Suprapubic skin (tissue), 4 donors: ENCODE results near the gene STUM. TPM values are rescaled to one million over a fixed set of nuclear protein-coding genes. Genes with fewer than 3 reads are reported as not detected.
A peak's percentile ranks its signal among the peaks of the same experiment; 100 is the strongest.
"Not testable (repeated sequence)": the region's sequence is repeated elsewhere in the genome, so short reads cannot be mapped to it uniquely, and the experiment has no call there.

Source experiments
- DNase-seq, 2 donors: peaks; one replicate each; pipeline ENCODE4 v3.0.0-alpha.2; 2019; ENCODE audit warnings: low spot score in 2 of 2
- H3K27ac ChIP-seq: fragments of 200-600 bp; sonication (generic); one replicate; pipeline ENCODE4 v1.5.1; 2019
- H3K27me3 ChIP-seq: fragments of 200-600 bp; sonication (generic); one replicate; pipeline ENCODE4 v1.5.1; 2019
- H3K36me3 ChIP-seq: fragments of 200-600 bp; sonication (generic); one replicate; pipeline ENCODE4 v1.5.1; 2019
- H3K4me1 ChIP-seq: fragments of 200-600 bp; sonication (generic); one replicate; pipeline ENCODE4 v1.5.1; 2019
- H3K4me3 ChIP-seq: fragments of 200-600 bp; sonication (generic); one replicate; pipeline ENCODE4 v1.5.1; 2019; ENCODE audit warnings: mild to moderate bottlenecking
- H3K9me3 ChIP-seq: fragments of 200-600 bp; sonication (generic); one replicate; pipeline ENCODE4 v1.5.1; 2019
- CTCF ChIP-seq, 2 donors: fragments of 200-600 bp in 1 of 2; fragments of 450-650 bp in 1 of 2; sonication (generic) in 1 of 2; IDR thresholded peaks; one replicate each; pipeline ENCODE4 v1.5.1; 2016 to 2019; ENCODE audit warnings: antibody characterized with exemption in 2 of 2, mild to moderate bottlenecking in 1 of 2, moderate library complexity in 1 of 2
- EP300 ChIP-seq: sonication (generic); formaldehyde crosslinking; IDR thresholded peaks from one replicate; pipeline ENCODE4 v1.6.1; 2017; ENCODE audit warnings: antibody characterized with exemption
- POLR2A ChIP-seq, 2 donors: fragments of 450-650 bp; IDR thresholded peaks; one replicate each; pipeline ENCODE4 v1.6.1; 2017; ENCODE audit warnings: antibody characterized with exemption in 2 of 2, mild to moderate bottlenecking in 2 of 2, moderate library complexity in 2 of 2
- POLR2AphosphoS5 ChIP-seq, 3 donors: sonication (generic); formaldehyde crosslinking; IDR thresholded peaks; one replicate each; pipeline ENCODE4 v1.6.1; 2017; ENCODE audit warnings: antibody characterized with exemption in 3 of 3
- WGBS: methylation state at CpG from one replicate; pipeline ENCODE4 v1.1.5; 2018; 5-methylcytosine and 5-hydroxymethylcytosine counted together
- total RNA-seq, 4 donors: library from RNA; depleted of rRNA; stranded (reverse); fragments of >200 nt; gene quantifications; one replicate each; pipeline ENCODE4 v1.1.0, GENCODE V29; 2016

Gene STUM
- total RNA-seq, 4 donors from 2014 or later, result 1.6 to 5.9 (median 2.0) TPM

- no peak for TF ChIP-seq CTCF (IDR thresholded peaks at IDR 0.05)
- TF ChIP-seq POLR2AphosphoS5 (IDR thresholded peaks at IDR 0.05), result no peak
- TF ChIP-seq POLR2A (IDR thresholded peaks at IDR 0.05), result no peak
- WGBS, result 88% methylated on average over 1 of the region's 1 CpG
- DNase-seq, result no peak
- H3K36me3 ChIP-seq, result peaks cover 35% of the 10 kb centered on the region
- H3K4me3 ChIP-seq, result no peak overlapping the region
- peaks cover 57% of the 10 kb centered on the region for H3K4me1 ChIP-seq
- H3K27ac ChIP-seq, result no peak overlapping the region
- no peaks in the 10 kb centered on the region for H3K27me3 ChIP-seq
- H3K9me3 ChIP-seq, result no peaks in the 10 kb centered on the region
Observed at GRCh38 chr1:226636847-226637096, 88.2 kb downstream of the STUM start.

- Histone ChIP-seq H3K4me1 (peaks cover 57% of the 10 kb centered on the region), H3K9me3 (no peaks in the 10 kb centered on the region), H3K27me3 (no peaks in the 10 kb centered on the region), H3K27ac (no peak overlapping the region), H3K4me3 (no peak overlapping the region), H3K36me3 (peaks cover 37% of the 10 kb centered on the region)
- no peak for TF ChIP-seq POLR2A (IDR thresholded peaks at IDR 0.05)
- DNase-seq, result peak; percentile 64 to 85
- WGBS, result 79% methylated on average over 19 of the region's 29 CpGs
Observed at GRCh38 chr1:226637147-226637935, 88.8 kb downstream of the STUM start.

GRCh38 chr1:226638001-226638601, 89.5 kb downstream of the STUM start:
- Histone ChIP-seq H3K4me1 (peaks cover 54% of the 10 kb centered on the region), H3K27me3 (no peaks in the 10 kb centered on the region), H3K9me3 (no peaks in the 10 kb centered on the region), H3K36me3 (peaks cover 37% of the 10 kb centered on the region), H3K27ac (peak overlapping the region; percentile 49), H3K4me3 (no peak overlapping the region)
- peak; percentile 62 to 77 for DNase-seq
- WGBS, result 70% methylated on average over 6 of the region's 10 CpGs
- TF ChIP-seq POLR2A (IDR thresholded peaks at IDR 0.05), result no peak
- no peak for TF ChIP-seq CTCF (IDR thresholded peaks at IDR 0.05)
- no peak for TF ChIP-seq POLR2AphosphoS5 (IDR thresholded peaks at IDR 0.05)

GRCh38 chr1:226638608-226639007, 90.0 kb downstream of the STUM start:
- TF ChIP-seq EP300 (no peak), CTCF (IDR thresholded peaks at IDR 0.05) (no peak), POLR2A (IDR thresholded peaks at IDR 0.05) (no peak), POLR2AphosphoS5 (IDR thresholded peaks at IDR 0.05) (no peak)
- Histone ChIP-seq H3K27ac (peak overlapping the region; percentile 49), H3K27me3 (no peaks in the 10 kb centered on the region), H3K4me3 (no peak overlapping the region), H3K9me3 (no peaks in the 10 kb centered on the region), H3K36me3 (peaks cover 37% of the 10 kb centered on the region), H3K4me1 (peaks cover 54% of the 10 kb centered on the region)
- DNase-seq, result peak; percentile 64 to 79
- 70% methylated on average over 7 of the region's 16 CpGs for WGBS

GRCh38 chr1:226639206-226639605, 90.6 kb downstream of the STUM start:
- Histone ChIP-seq H3K4me1 (peaks cover 54% of the 10 kb centered on the region), H3K36me3 (peaks cover 40% of the 10 kb centered on the region)
- not testable (repeated sequence) for H3K9me3 ChIP-seq, H3K27me3 ChIP-seq, H3K27ac ChIP-seq, H3K4me3 ChIP-seq
- DNase-seq, result peak; percentile 48 to 72
- over 99% methylated on average over 7 of the region's 8 CpGs for WGBS

GRCh38 chr1:226639631-226640061, 91.1 kb downstream of the STUM start:
- no peak overlapping the region for H3K4me3 ChIP-seq
- H3K27me3 ChIP-seq, result no peaks in the 10 kb centered on the region
- 91% methylated on average over 18 of the region's 18 CpGs for WGBS
- TF ChIP-seq POLR2AphosphoS5 (IDR thresholded peaks at IDR 0.05) (no peak), CTCF (IDR thresholded peaks at IDR 0.05) (no peak), POLR2A (IDR thresholded peaks at IDR 0.05) (no peak), EP300 (no peak)
- no peaks in the 10 kb centered on the region for H3K9me3 ChIP-seq
- H3K36me3 ChIP-seq, result peaks cover 40% of the 10 kb centered on the region
- DNase-seq, result no peak
- H3K27ac ChIP-seq, result no peak overlapping the region
- H3K4me1 ChIP-seq, result peaks cover 53% of the 10 kb centered on the region
